Left renal pelvis (tissue), 4 donors: Measurements from ENCODE around the gene MED31. TPM values are rescaled to one million over a fixed set of nuclear protein-coding genes. Genes with fewer than 3 reads are reported as not detected.
"Not testable (repeated sequence)": the region's sequence is repeated elsewhere in the genome, so short reads cannot be mapped to it uniquely, and the experiment has no call there.

Experiments
- DNase-seq, 4 donors: peaks; one replicate each; pipeline ENCODE4 v3.0.0-alpha.2; 2013; ENCODE audit warnings: low read depth in 4 of 4, low spot score in 3 of 4
- polyA plus RNA-seq, 4 donors: library from polyadenylated mRNA; unstranded; fragments of 120-200 nt; gene quantifications; one replicate each; pipeline ENCODE4 v1.2.1, GENCODE V29; 2013; ENCODE audit not compliant: insufficient read length in 4 of 4

MED31 gene
- 10 to 100 TPM; 21.9 to 29.5 (median 28.8) TPM for polyA plus RNA-seq

- DNase-seq, result peak in 3 of 4 donors; percentile 81 to 83 (median 82)
These were observed at the start of gene MED31, which contains the start of gene C17orf100 for GRCh38 chr17:6651354-6651918. TSS of gene MED31 (minus strand) at chr17:6651605. CDS start at chr17:6651528, 77 bp downstream. TSS of gene C17orf100 (plus strand) at chr17:6651762. CDS start at chr17:6651914, 152 bp downstream.

DNA sequence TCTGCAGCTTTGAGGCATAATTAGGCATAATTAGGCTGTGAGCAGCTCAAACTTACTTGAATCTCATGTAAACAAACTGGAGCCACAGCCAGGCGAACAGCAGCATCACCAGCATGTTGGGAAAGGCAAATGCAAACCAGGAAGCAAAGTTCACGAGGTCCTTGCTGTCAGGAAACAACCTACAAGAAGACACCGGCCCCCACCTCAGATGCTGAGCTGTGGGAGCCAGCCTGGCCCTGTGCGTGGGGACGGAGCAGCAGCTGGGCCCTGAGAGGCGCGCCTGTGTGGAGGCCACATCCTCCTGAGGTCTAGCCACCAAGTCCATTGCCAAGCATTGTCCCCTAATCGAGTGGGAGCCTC lies 49.5 kb upstream of the MED31 start:
- DNase-seq, result no peak

GRCh38 chr17:6699997-6700947 lies 48.9 kb upstream of the MED31 start:
- DNase-seq, result no peak

- no peak for DNase-seq
These were observed 46.6 kb upstream of the MED31 start for GRCh38 chr17:6698004-6698403.

DNA sequence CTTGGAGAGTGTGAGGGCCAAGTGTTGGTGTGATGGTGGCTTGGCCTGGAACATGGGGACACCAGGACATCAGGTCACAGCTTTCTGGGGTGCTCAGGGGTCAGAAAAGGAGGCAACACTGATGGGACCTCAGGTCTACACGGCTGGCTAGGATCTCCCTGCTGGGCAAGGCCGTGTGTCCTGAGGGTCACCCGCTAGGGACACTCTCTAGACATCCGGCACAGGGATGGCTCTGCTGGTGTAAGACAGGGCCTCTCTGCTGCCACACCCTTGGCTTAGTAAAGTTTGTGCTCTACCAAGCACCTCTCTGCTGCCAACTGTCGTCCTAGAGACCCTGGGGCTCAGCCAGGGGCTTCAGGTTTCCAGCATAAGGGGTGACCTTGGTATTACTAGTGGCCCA lies 45.5 kb upstream of the MED31 start:
- no peak for DNase-seq

- no peak for DNase-seq
These were observed 44.2 kb upstream of the MED31 start for GRCh38 chr17:6695565-6695964.

GRCh38 chr17:6695051-6695450 lies 43.6 kb upstream of the MED31 start:
- no peak for DNase-seq

DNA sequence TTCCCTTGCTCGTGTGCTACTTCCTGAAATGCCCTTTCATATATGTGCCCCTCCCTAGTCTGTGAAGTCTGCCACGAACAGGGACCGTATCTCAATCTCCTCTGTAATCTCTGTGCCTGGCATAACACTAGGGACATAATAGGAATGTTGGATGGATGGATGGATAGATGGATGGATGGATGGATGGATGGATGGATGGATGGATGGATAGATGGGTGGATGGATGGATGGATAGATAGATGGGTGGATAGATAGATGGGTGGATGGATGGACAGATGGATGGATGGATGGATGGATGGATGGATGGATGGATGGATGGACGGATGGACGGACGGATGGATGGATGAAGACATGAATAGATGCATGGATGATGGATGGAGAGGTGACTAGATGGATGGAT lies 40.6 kb upstream of the MED31 start:
- not testable (repeated sequence) for DNase-seq

DNA sequence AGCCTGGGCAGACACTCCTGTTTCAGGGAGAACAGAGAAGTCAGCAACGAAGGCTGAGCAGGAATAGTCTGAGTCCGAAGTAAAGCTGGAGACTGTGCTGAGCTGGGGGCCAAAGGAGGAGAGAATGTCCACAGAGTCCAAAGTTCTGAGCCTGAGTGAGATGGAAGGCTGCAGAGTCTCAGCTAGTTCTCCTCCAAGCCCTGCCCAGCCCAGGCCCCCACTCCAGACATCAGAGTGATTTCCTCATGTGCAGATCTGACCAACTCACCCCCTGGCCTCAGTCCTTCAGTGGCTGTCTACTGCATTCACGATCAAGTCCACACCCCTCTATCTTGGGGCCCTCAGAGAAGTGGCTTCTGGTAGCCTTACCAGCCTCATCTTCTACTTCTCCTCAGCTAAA lies 40.1 kb upstream of the MED31 start:
- DNase-seq, result no peak

DNA sequence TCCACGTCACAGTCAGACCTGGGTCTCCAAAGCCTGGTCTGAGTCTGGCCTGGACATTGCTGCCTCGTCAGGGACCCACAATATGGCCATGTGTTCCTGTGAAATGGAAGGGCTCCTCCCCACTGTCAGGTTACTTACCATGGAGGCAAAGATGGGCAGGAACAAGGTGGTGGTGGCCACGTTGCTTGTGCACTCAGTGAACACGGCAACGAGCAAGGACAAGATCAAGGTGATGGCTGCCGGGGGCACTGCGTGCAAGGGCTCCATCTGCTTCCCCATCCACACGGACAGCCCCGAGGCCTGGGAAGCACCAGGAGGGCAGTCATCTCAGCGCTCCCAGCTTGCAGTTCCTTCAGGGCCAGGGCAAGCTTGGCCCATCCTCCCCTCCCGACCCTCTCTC lies 39.2 kb upstream of the MED31 start:
- no peak for DNase-seq

DNA sequence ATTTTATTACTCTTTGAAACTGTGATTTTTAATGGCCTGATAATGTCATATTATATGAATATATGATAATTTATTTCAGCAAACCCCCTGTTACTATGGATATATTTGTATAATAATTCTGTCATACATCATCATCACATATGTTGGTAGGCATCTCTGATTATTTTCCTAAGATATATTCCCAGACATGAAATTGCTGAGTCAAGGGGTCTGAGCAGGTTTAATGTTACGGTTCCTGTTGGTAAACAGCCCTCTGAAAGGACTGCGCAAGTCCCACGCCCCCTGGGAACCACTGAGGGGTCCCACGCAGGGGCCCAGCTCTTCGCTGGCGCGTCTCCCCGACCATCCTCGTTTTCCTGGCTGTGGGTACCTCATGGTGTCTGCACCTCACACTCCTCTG lies 37.5 kb upstream of the MED31 start:
- DNase-seq, result no peak

DNA sequence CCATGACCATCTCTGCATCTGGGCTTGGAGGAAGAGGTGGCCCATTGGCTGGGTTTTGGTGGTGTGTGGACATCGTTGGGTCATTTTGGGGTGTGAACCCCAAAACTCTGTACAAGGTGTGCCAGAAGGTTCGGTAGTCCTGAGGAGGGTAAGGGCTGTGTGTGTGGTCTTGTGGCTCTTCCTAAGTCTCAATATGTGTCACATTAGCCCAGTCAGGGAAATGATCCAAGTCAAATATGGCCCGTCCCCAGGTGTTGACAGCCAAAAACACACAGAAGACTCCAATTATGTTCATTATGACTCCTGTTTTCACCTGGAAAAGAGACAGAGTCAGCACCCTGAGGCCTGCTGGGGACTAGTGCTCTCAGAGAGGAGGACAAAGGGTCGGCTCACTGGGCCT lies 34.6 kb upstream of the MED31 start:
- DNase-seq, result no peak

DNA sequence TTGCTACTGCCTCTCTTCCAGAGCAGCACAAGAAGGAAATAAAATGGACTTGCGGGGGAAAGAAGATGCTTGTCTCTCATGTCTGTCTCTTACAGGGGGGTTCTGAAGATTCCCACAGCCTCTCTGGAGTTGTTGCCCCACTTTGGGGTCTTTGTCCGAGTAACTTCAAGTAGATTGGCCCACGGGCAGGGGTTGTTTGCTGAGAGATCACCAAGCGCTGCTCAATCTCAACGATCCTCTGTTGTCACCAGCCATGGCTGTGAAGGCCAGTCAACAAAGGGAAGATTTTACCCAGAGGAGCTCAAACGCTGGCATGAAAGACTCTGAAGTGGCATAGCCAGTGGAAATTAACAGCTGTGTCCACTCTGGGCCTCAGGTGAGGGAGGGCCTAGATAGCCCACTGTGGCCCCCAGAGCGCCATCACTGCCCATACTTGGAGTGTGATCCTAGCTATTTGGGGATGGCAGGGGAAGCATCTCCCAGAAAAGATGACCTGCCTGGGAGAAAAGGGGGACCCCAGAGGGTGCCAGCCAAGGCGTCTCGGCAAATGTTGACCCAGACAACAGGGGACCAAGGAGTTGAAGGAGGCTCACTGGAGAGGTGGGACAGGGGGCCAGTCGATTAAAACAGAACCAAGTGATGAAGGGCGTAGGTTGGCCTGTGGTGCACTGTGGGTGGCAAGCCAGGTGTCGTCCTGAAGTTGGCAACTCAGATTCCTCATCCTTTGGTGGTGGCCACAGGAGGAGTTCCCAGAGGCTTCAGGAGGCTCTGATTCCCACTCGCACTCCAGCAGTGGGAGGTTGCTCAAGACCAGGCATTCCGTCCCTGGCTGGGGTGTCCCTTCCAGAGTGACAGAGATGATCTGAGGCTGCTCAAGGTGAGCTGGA lies 33.7 kb upstream of the MED31 start:
- DNase-seq, result no peak

DNA sequence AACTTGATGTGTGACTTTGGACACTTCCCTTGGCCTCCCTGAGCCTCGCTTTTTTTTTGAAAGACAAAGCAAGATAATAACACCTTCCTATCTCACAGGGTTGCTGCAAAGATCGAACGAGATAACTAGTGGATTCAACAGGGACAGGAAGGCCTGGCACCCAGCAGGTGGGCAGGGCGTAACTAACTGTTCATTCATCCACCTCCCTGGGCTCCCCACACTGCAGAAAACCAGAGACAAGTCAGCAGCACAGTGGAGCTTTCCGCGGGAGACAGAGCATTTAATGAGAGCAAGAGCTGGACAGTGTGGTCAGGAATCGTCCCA lies 33.0 kb upstream of the MED31 start:
- no peak for DNase-seq

DNA sequence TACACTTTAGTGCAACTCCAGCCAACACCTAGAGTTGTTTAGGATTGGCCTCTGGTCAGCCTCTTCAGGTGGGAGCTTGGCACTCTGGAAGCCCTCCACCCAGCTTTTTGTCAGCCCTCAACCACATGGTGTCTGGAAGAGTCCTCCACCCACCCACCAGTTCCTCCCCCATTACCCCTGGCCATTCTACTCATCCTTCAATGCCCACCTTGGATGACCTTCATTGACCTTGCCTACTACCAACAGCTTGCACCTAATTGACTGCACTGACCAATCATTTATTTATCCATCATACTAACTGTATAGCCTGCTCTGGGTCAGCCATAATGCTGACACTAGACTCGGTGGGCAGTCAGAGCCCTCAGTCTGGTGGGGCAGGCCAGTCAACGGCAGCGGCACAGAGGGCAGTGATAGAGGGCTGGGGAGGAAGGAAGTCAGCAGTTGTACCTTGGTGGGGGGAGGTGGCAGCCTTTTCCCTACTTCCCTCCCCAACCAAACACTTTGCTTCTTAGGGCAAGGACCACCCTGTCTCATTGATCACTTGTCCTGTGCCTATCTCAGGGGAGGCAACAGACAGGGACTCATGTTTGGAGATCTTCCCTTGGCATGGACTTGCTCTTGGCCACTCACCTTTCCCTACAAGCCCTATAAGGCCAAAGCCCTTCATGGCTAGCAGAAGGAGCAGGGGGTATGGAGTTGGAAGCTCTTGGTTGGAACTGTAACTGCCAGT lies 32.5 kb upstream of the MED31 start:
- no peak for DNase-seq

- no peak for DNase-seq
These were observed 31.8 kb upstream of the MED31 start for GRCh38 chr17:6683081-6683684.

DNA sequence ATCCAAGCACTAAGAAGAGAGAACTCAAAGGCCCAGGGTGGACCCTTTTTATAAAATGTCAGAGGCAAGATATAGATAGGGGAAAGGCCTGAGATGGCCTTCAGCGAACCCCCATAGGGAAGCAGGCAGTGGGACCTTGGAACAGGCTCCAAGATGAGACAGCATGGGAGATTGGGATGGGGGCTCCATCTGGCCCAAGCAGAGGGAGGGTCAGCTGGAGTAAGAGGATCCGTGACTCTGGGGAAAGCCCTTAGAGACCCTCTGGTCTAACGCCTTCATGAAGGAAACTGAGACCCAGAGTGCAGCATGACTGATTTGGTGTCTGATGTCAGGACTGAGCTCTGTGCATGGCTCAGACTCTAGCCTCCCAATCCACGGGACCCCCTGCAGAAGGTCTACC lies 30.9 kb upstream of the MED31 start:
- DNase-seq, result no peak

DNA sequence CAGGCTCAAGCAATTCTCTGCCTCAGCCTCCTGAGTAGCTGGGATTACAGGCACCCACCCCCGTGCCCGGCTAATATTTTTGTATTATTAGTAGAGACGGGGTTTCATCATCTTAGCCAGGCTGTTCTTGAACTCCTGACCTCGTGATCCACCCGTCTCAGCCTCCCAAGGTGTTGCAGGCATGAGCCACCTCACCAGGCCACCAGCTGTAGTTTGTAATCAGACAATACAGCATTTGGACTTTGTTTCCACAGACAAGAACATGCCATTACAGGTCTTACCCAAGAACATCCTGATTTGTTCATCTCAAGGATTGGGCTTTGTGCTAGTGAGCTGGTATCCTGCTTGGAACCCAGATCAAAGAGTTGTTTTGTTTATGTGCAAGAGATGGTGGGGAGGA lies 30.3 kb upstream of the MED31 start:
- DNase-seq, result no peak

- no peak for DNase-seq
These were observed 29.8 kb upstream of the MED31 start for GRCh38 chr17:6681176-6681575.

GRCh38 chr17:6679241-6679640 lies 27.8 kb upstream of the MED31 start:
- no peak for DNase-seq
